NCI-H82 treated with DMSO at 0.1 percent for 48 hours (cell line): Measurements from ENCODE around the gene PDYN.
"Not testable (repeated sequence)": the region's sequence is repeated elsewhere in the genome, so short reads cannot be mapped to it uniquely, and the experiment has no call there.

Source experiments
- DNase-seq: peaks from one replicate; lab custom pipeline; 2025; ENCODE audit not compliant: unreplicated experiment; lab: John Stamatoyannopoulos, UW

Gene PDYN

GRCh38 chr20:1993986-1994385 is at the start of gene PDYN:
PDYN (minus strand) TSS chr20:1994058; CDS start chr20:1983084, 10,974 bp downstream.
- no peak for DNase-seq

GRCh38 chr20:2042400-2042799 is 48.5 kb upstream of the PDYN start:
- no peak for DNase-seq

- DNase-seq: no peak
Observed at GRCh38 chr20:2038161-2038560, 44.3 kb upstream of the PDYN start.

- no peak for DNase-seq
Observed at GRCh38 chr20:2037296-2037914, 43.5 kb upstream of the PDYN start.

- not testable (repeated sequence) for DNase-seq
Observed at GRCh38 chr20:2036357-2036756, 42.5 kb upstream of the PDYN start.

GRCh38 chr20:2032168-2032567 is 38.3 kb upstream of the PDYN start:
- no peak for DNase-seq

- DNase-seq: no peak
Observed at GRCh38 chr20:2026514-2026913, 32.7 kb upstream of the PDYN start.

GRCh38 chr20:2026004-2026403 is 32.1 kb upstream of the PDYN start:
- DNase-seq: no peak

GRCh38 chr20:2023151-2023550 is 29.3 kb upstream of the PDYN start:
- DNase-seq: no peak

GRCh38 chr20:2022163-2022562 is 28.3 kb upstream of the PDYN start:
- no peak for DNase-seq

GRCh38 chr20:2010533-2010932 is 16.7 kb upstream of the PDYN start:
- DNase-seq: no peak

GRCh38 chr20:2006452-2007361 is 12.8 kb upstream of the PDYN start:
- no peak for DNase-seq

- DNase-seq: no peak
Observed at GRCh38 chr20:2005831-2006426, 12.1 kb upstream of the PDYN start.

GRCh38 chr20:2005359-2005758 is 11.5 kb upstream of the PDYN start:
- no peak for DNase-seq

- no peak for DNase-seq
Observed at GRCh38 chr20:2004171-2004570, 10.3 kb upstream of the PDYN start.

- DNase-seq: no peak
Observed at GRCh38 chr20:2002365-2002764, 8.5 kb upstream of the PDYN start.

- no peak for DNase-seq
Observed at GRCh38 chr20:2001119-2001518, 7.3 kb upstream of the PDYN start.

- no peak for DNase-seq
Observed at GRCh38 chr20:2000285-2000684, 6.4 kb upstream of the PDYN start.

GRCh38 chr20:1998715-1999114 is 4.9 kb upstream of the PDYN start:
- DNase-seq: no peak

- no peak for DNase-seq
Observed at GRCh38 chr20:1998193-1998520, 4.3 kb upstream of the PDYN start.

GRCh38 chr20:1997483-1998192 is 3.8 kb upstream of the PDYN start:
- no peak for DNase-seq
